Dendritic cell treated with granulocyte-macrophage colony-stimulating factor and Interleukin-4, amounts not matched to agents 40 ng/mL and 50 ng/mL, for 4 days (primary cell): ENCODE measurements around the gene PELO.
"Not testable (repeated sequence)": the region's sequence is repeated elsewhere in the genome, so short reads cannot be mapped to it uniquely, and the experiment has no call there.

Source experiments
- H3K27ac Mint-ChIP-seq: one replicate; pipeline ENCODE4 v1.8.0; 2022; ENCODE audit warnings: mild to moderate bottlenecking, mixed read lengths
- H3K27me3 Mint-ChIP-seq: one replicate; pipeline ENCODE4 v1.8.0; 2022; ENCODE audit warnings: mild to moderate bottlenecking, mixed read lengths
- H3K36me3 Mint-ChIP-seq: one replicate; pipeline ENCODE4 v1.8.0; 2022; ENCODE audit warnings: low read depth, mixed read lengths
- H3K4me1 Mint-ChIP-seq: one replicate; pipeline ENCODE4 v1.8.0; 2022; ENCODE audit warnings: low read depth, mixed read lengths
- H3K4me3 Mint-ChIP-seq: one replicate; pipeline ENCODE4 v1.8.0; 2022; ENCODE audit warnings: mild to moderate bottlenecking, moderate library complexity, mixed read lengths
- H3K9me3 Mint-ChIP-seq: one replicate; pipeline ENCODE4 v1.8.0; 2022; ENCODE audit warnings: mixed read lengths
- intact Hi-C: fragments of 100-400 bp; cut with micrococcal nuclease; formaldehyde crosslinking; loops from one replicate; pipeline ENCODE4 v1.15.0; 2022

Gene PELO

GRCh38 chr5:52811067-52811749, 23.5 kb downstream of the PELO start:
- intact Hi-C loops: no loop called here
- Mint-ChIP-seq H3K4me3 (no peak overlapping the region), H3K4me1 (peaks cover 18% of the 10 kb centered on the region), H3K27me3 (no peaks in the 10 kb centered on the region), H3K9me3 (no peaks in the 10 kb centered on the region), H3K27ac (peak overlapping the region; percentile 94), H3K36me3 (no peaks in the 10 kb centered on the region)

- peaks cover 12% of the 10 kb centered on the region for H3K4me1 Mint-ChIP-seq
- H3K9me3 Mint-ChIP-seq: no peaks in the 10 kb centered on the region
- H3K27me3 Mint-ChIP-seq: no peaks in the 10 kb centered on the region
- intact Hi-C loops: no loop called here
- H3K4me3 Mint-ChIP-seq: no peak overlapping the region
- H3K27ac Mint-ChIP-seq: no peak overlapping the region
- no peaks in the 10 kb centered on the region for H3K36me3 Mint-ChIP-seq
These were observed 26.8 kb downstream of the PELO start for GRCh38 chr5:52814352-52815148.

- H3K4me1 Mint-ChIP-seq: no peaks in the 10 kb centered on the region
- intact Hi-C loops: no loop called here
These were observed 30.1 kb downstream of the PELO start for GRCh38 chr5:52817818-52818217.

GRCh38 chr5:52818360-52818759, 30.6 kb downstream of the PELO start:
- intact Hi-C loops: no loop called here
- H3K36me3 Mint-ChIP-seq: no peaks in the 10 kb centered on the region
- H3K4me3 Mint-ChIP-seq: no peak overlapping the region

More at GRCh38 chr5:52817818-52818217, 30.1 kb downstream of the PELO start:
- H3K4me3 Mint-ChIP-seq: no peak overlapping the region
- no peaks in the 10 kb centered on the region for H3K9me3 Mint-ChIP-seq
- no peaks in the 10 kb centered on the region for H3K27me3 Mint-ChIP-seq
- H3K27ac Mint-ChIP-seq: no peak overlapping the region
- no peaks in the 10 kb centered on the region for H3K36me3 Mint-ChIP-seq

GRCh38 chr5:52818807-52819206, 31.1 kb downstream of the PELO start:
- intact Hi-C loops, H3K9me3 Mint-ChIP-seq, H3K4me3 Mint-ChIP-seq: not testable (repeated sequence)

More at GRCh38 chr5:52818360-52818759, 30.6 kb downstream of the PELO start:
- no peaks in the 10 kb centered on the region for H3K9me3 Mint-ChIP-seq
- H3K4me1 Mint-ChIP-seq: no peaks in the 10 kb centered on the region
- H3K27ac Mint-ChIP-seq: no peak overlapping the region
- H3K27me3 Mint-ChIP-seq: no peaks in the 10 kb centered on the region

GRCh38 chr5:52821901-52822300, 34.2 kb downstream of the PELO start:
- peaks cover 9% of the 10 kb centered on the region for H3K4me1 Mint-ChIP-seq
- H3K9me3 Mint-ChIP-seq: no peaks in the 10 kb centered on the region
- H3K27me3 Mint-ChIP-seq: no peaks in the 10 kb centered on the region
- H3K27ac Mint-ChIP-seq: no peak overlapping the region
- no peak overlapping the region for H3K4me3 Mint-ChIP-seq
- no peaks in the 10 kb centered on the region for H3K36me3 Mint-ChIP-seq
- intact Hi-C loops: no loop called here

More at GRCh38 chr5:52818807-52819206, 31.1 kb downstream of the PELO start:
- H3K27ac Mint-ChIP-seq, H3K4me1 Mint-ChIP-seq, H3K36me3 Mint-ChIP-seq, H3K27me3 Mint-ChIP-seq: not testable (repeated sequence)

- Mint-ChIP-seq H3K9me3 (no peaks in the 10 kb centered on the region), H3K27me3 (no peaks in the 10 kb centered on the region), H3K4me1 (peaks cover 9% of the 10 kb centered on the region), H3K36me3 (no peaks in the 10 kb centered on the region), H3K27ac (no peak overlapping the region), H3K4me3 (no peak overlapping the region)
- intact Hi-C loops: no loop called here
These were observed 34.7 kb downstream of the PELO start for GRCh38 chr5:52822437-52822836.

- intact Hi-C loops: no loop called here
- Mint-ChIP-seq H3K27me3 (no peaks in the 10 kb centered on the region), H3K9me3 (no peaks in the 10 kb centered on the region), H3K4me1 (peaks cover 9% of the 10 kb centered on the region), H3K27ac (no peak overlapping the region), H3K4me3 (no peak overlapping the region), H3K36me3 (no peaks in the 10 kb centered on the region)
These were observed 37.1 kb downstream of the PELO start for GRCh38 chr5:52824827-52825226.

GRCh38 chr5:52825826-52826225, 38.1 kb downstream of the PELO start:
- Mint-ChIP-seq H3K4me1 (peaks cover 9% of the 10 kb centered on the region), H3K9me3 (no peaks in the 10 kb centered on the region), H3K27me3 (no peaks in the 10 kb centered on the region), H3K4me3 (no peak overlapping the region), H3K36me3 (no peaks in the 10 kb centered on the region), H3K27ac (peak overlapping the region; percentile 25)
- intact Hi-C loops: no loop called here

- no peak overlapping the region for H3K27ac Mint-ChIP-seq
- no peaks in the 10 kb centered on the region for H3K9me3 Mint-ChIP-seq
- H3K36me3 Mint-ChIP-seq: no peaks in the 10 kb centered on the region
- no peaks in the 10 kb centered on the region for H3K27me3 Mint-ChIP-seq
- peaks cover 15% of the 10 kb centered on the region for H3K4me1 Mint-ChIP-seq
- no peak overlapping the region for H3K4me3 Mint-ChIP-seq
- intact Hi-C loops: no loop called here
These were observed 40.1 kb downstream of the PELO start for GRCh38 chr5:52827815-52828214.

GRCh38 chr5:52829664-52830063, 41.9 kb downstream of the PELO start:
- Mint-ChIP-seq H3K27me3 (no peaks in the 10 kb centered on the region), H3K9me3 (no peaks in the 10 kb centered on the region), H3K27ac (no peak overlapping the region), H3K4me3 (no peak overlapping the region), H3K36me3 (no peaks in the 10 kb centered on the region), H3K4me1 (peaks cover 15% of the 10 kb centered on the region)
- intact Hi-C loops: no loop called here

GRCh38 chr5:52830650-52831049, 42.9 kb downstream of the PELO start:
- no peaks in the 10 kb centered on the region for H3K9me3 Mint-ChIP-seq
- no peaks in the 10 kb centered on the region for H3K27me3 Mint-ChIP-seq
- H3K27ac Mint-ChIP-seq: no peak overlapping the region
- intact Hi-C loops: no loop called here
- peaks cover 11% of the 10 kb centered on the region for H3K4me1 Mint-ChIP-seq
- H3K4me3 Mint-ChIP-seq: no peak overlapping the region
- H3K36me3 Mint-ChIP-seq: no peaks in the 10 kb centered on the region

GRCh38 chr5:52831786-52832511, 44.2 kb downstream of the PELO start:
- Mint-ChIP-seq H3K4me1 (peaks cover 11% of the 10 kb centered on the region), H3K27me3 (no peaks in the 10 kb centered on the region), H3K4me3 (no peak overlapping the region), H3K9me3 (no peaks in the 10 kb centered on the region), H3K27ac (no peak overlapping the region), H3K36me3 (no peaks in the 10 kb centered on the region)
- intact Hi-C loops: no loop called here

- no peaks in the 10 kb centered on the region for H3K36me3 Mint-ChIP-seq
- no peak overlapping the region for H3K4me3 Mint-ChIP-seq
- intact Hi-C loops: no loop called here
- peaks cover 11% of the 10 kb centered on the region for H3K4me1 Mint-ChIP-seq
- H3K27me3 Mint-ChIP-seq: no peaks in the 10 kb centered on the region
- H3K27ac Mint-ChIP-seq: no peak overlapping the region
- H3K9me3 Mint-ChIP-seq: no peaks in the 10 kb centered on the region
These were observed 46.6 kb downstream of the PELO start for GRCh38 chr5:52834320-52834719.
